ENCODE measurements around the gene SMIM13.

Gene SMIM13

GRCh38 chr6:11142296-11143027, 48.8 kb downstream of the SMIM13 start:
- no peak for DNase-seq
- in situ Hi-C loops (cut with HindIII; ENCODE audit: low pct_ligation_motif_present, low pct_unique_long_range_greater_than_20kb, low sequenced_read_pairs): no loop called here

DNA sequence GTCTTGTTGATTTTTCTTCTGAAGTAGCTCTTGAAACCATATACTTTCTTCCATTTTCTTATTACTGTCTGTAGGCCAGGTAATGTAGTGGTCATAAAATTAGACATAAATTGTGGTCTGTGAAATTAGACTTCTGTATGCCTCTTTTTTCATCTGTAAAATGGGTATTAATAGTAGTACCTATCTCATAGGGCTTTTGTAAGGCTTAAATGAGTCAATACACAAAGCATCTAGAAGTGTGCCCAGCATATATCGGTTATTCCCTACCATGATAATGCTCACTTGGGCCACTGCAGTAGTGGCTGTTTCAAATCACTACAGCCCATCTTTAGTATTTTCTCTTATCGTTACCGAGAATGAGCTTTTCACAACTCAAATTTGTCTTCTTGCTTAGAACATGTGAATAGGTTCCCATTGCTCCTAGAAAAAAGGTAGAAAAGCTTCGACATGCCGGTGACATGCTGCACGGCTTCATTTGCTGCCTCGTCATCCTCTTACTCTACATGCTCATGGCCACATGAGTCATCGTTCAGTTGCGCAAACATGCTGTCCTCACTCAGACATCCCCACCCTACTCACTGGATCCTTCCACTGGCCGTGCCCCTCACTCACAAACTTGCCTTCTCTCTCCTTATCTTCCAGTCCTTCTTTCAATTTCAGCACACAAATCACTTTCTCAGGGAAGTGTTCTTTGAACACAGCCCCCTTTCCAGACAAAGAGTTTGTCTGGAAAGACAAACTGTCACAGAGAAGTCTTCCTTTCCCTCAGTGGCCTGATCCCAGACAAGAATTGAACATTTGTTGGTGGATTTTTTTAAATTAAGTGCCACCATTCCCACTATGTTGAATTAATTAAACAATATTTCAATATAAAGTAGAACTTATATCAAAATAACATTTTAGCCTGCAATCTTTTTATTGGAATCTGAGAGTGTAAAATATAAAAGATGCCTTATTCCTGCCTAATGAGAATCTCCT, 50.0 kb downstream of the SMIM13 start:
- in situ Hi-C loops (cut with HindIII; ENCODE audit: low pct_ligation_motif_present, low pct_unique_long_range_greater_than_20kb, low sequenced_read_pairs): no loop called here
- DNase-seq: peak; percentile 79

DNA sequence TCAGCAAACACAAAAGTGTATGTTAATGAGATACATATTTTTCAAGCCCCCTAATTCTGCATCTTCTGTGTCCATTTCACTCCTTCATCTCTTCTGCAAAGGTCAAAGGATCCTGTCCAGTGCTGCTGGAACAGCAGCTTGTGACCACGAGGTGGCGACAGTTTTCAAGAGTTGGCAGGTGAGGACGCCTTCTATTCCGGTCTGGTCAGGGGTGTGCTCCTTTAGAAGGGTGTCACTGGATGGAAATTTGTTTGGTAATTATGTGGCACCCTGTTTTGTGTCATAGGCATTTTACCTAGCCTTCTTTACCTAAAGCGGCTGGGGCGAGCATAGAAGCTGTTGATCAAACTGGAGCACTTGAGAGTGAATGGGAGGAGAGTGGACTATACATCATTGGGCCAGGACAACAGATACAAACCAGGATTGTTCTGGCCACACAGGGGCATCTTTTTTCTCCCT, 50.8 kb downstream of the SMIM13 start:
- in situ Hi-C loops (cut with HindIII; ENCODE audit: low pct_ligation_motif_present, low pct_unique_long_range_greater_than_20kb, low sequenced_read_pairs): no loop called here
- peak; percentile 74 for DNase-seq

- no peak for DNase-seq
- in situ Hi-C loops (cut with HindIII; ENCODE audit: low pct_ligation_motif_present, low pct_unique_long_range_greater_than_20kb, low sequenced_read_pairs): no loop called here
These were observed 52.6 kb downstream of the SMIM13 start for GRCh38 chr6:11146117-11146826.

- in situ Hi-C loops (cut with HindIII; ENCODE audit: low pct_ligation_motif_present, low pct_unique_long_range_greater_than_20kb, low sequenced_read_pairs): no loop called here
- no peak for DNase-seq
These were observed 55.9 kb downstream of the SMIM13 start for GRCh38 chr6:11149551-11149950.

GRCh38 chr6:11151488-11151887, 57.9 kb downstream of the SMIM13 start:
- DNase-seq: no peak
- in situ Hi-C loops (cut with HindIII; ENCODE audit: low pct_ligation_motif_present, low pct_unique_long_range_greater_than_20kb, low sequenced_read_pairs): no loop called here

GRCh38 chr6:11152581-11152980, 58.9 kb downstream of the SMIM13 start:
- in situ Hi-C loops (cut with HindIII; ENCODE audit: low pct_ligation_motif_present, low pct_unique_long_range_greater_than_20kb, low sequenced_read_pairs): no loop called here
- DNase-seq: no peak

DNA sequence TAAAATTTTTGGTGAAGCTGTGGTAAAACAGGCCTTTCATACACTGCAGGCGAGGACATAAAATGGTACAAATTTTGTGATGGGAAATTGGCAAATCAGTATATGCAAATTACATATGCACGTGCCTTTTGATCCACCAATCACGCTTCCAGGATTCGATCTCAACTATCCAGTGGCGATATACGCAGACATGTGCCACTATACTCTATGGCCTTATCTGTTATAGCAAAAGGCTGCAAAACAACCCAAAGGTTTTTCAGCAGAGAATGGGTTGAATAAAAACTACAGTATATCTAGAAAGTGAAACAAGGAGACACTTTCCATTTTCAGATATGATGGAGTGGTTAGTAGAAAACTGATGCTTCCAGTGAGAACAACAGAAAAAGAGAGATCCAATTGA, 59.8 kb downstream of the SMIM13 start:
- no peak for DNase-seq
- in situ Hi-C loops (cut with HindIII; ENCODE audit: low pct_ligation_motif_present, low pct_unique_long_range_greater_than_20kb, low sequenced_read_pairs): no loop called here

DNA sequence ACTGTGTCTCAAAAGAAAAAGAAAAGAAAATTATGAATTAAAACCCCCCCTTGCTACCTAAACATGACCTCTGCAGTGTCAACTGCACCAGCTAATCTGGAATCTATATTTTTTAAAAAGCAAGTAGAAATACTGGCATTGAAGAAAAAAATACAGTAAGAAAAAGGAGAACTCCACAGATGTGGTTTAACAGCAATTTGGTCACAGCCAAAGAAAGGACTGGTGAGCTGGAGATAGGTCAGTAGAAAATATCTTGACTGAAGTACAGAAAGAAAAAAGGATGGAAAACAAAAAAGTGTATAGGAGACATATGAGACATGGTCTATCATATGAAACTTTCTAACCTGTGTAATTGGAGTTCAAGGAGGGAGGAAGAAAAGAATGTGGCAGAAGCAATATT, 62.0 kb downstream of the SMIM13 start:
- DNase-seq: no peak
- in situ Hi-C loops (cut with HindIII; ENCODE audit: low pct_ligation_motif_present, low pct_unique_long_range_greater_than_20kb, low sequenced_read_pairs): no loop called here

DNA sequence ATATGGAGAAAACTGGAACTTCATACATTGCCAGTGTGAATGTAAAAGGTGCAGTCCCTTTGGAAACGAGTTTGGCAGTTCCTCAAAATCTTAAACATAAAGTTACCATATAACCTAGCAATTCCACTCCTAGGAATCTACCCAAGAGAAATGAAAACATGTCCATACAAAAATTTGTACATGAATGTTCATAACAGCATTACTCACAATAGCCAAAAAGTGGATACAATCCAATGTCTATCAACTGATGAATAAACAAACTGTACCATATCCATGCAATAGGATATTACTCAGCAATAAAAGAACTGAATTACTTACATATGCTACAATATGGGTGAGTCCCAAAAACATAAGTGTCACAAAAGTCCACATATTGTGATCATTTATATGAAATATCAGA, 66.6 kb downstream of the SMIM13 start:
- no peak for DNase-seq
- in situ Hi-C loops (cut with HindIII; ENCODE audit: low pct_ligation_motif_present, low pct_unique_long_range_greater_than_20kb, low sequenced_read_pairs): no loop called here

GRCh38 chr6:11161031-11161956, 67.7 kb downstream of the SMIM13 start:
- in situ Hi-C loops (cut with HindIII; ENCODE audit: low pct_ligation_motif_present, low pct_unique_long_range_greater_than_20kb, low sequenced_read_pairs): no loop called here
- no peak for DNase-seq

GRCh38 chr6:11162262-11162661, 68.6 kb downstream of the SMIM13 start:
- in situ Hi-C loops (cut with HindIII; ENCODE audit: low pct_ligation_motif_present, low pct_unique_long_range_greater_than_20kb, low sequenced_read_pairs): no loop called here

DNA sequence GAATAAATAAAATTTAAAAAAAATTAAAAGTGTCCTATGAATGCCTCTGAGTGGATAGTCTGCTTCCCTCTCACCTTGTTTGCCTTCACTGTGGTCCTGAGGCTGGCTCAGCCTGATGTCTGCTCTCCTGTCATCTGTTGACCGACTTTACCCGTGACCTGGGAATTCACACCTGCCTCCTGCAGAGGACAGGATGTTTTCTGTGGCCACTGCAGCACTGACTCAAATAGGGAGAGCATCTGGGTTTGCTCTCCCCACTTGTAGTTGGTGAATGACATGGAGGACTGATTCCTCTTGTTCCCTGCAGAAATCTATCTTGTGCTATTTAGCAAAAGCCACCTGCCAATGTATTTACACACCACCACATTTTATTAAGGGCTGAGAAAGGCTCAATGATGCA, 70.3 kb downstream of the SMIM13 start:
- no peak for DNase-seq
- in situ Hi-C loops (cut with HindIII; ENCODE audit: low pct_ligation_motif_present, low pct_unique_long_range_greater_than_20kb, low sequenced_read_pairs): no loop called here

More at GRCh38 chr6:11162262-11162661, 68.6 kb downstream of the SMIM13 start:
- no peak for DNase-seq

DNA sequence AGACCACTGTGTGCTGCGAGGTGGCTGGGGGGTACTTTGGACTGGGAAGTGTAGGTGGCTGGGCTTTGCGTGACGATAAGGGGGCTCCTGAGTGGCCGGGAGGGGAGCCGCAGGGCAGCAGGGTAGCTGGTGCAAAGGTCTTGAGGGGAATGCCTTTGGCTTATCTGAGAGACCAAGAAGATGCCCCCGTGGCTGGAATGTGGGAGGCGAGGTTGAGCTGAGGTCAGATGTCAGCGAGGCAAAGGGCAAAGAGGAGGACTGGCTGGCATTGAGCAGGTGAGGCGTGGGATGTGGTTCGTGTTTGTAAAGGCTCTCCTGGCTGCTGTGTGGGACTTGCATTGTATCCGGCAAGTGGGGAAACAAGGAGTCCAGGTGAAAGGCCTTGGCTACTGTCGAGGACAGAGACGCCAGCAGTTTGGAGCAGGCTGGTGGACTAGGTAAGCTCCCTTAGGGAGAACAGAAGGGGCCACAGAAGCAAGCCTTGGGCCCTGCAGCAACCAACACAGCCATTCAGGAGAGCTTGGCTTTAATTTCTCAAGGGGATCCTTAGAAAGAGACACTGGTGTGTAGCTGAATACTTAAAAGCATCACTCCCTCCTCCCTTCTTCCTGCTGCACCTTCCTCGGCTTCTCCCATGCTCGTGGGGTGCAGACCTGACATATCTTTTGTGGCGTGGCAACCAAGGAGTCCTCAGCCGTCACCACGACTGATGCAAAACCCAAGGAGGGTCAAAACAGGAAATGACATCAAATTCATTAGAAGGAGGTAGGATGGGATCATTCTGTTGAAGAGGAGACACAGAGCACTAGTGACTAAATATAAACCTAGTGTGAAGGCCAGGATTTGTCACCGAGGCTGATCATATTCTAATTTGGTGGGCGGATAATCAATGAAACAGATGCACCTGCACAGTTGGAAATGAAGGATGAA, 71.3 kb downstream of the SMIM13 start:
- DNase-seq: no peak
- in situ Hi-C loops (cut with HindIII; ENCODE audit: low pct_ligation_motif_present, low pct_unique_long_range_greater_than_20kb, low sequenced_read_pairs): no loop called here

GRCh38 chr6:11166948-11167347, 73.3 kb downstream of the SMIM13 start:
- in situ Hi-C loops (cut with HindIII; ENCODE audit: low pct_ligation_motif_present, low pct_unique_long_range_greater_than_20kb, low sequenced_read_pairs): no loop called here
- DNase-seq: no peak

DNA sequence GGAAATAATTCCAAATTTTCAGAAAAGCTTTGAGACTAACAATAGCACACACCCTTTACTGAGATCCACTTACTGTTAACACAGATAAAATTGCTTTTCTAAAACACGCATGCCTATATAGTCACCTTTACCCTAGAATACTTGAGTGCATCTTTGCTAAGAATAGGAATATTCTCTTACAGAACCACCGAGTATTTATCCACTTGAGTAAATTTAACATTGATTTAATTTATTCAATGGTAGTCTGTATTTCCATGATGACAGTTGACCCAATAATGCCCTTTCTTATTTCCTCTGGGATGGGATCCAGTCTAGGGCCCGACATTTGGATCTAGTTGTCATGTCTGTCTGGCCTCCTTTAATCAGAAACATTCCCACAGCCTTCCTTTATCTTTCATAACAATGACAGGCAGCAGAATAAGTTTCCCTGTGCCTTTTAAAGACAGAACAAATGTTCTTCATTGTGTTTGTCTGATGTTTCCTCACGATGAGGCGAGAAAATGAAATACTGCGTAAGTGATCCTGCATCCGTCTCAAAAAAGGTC, 74.5 kb downstream of the SMIM13 start:
- no peak for DNase-seq
- in situ Hi-C loops (cut with HindIII; ENCODE audit: low pct_ligation_motif_present, low pct_unique_long_range_greater_than_20kb, low sequenced_read_pairs): no loop called here

- no peak for DNase-seq
- in situ Hi-C loops (cut with HindIII; ENCODE audit: low pct_ligation_motif_present, low pct_unique_long_range_greater_than_20kb, low sequenced_read_pairs): no loop called here
These were observed 78.3 kb downstream of the SMIM13 start for GRCh38 chr6:11171952-11172351.
